ENCODE data around the gene BCORL1. TPM values are rescaled to one million over a fixed set of nuclear protein-coding genes. Genes with fewer than 3 reads are reported as not detected.

BCORL1 gene
- total and polyA plus RNA-seq, 2 of the 8 experiments (the other 6 are each of a cell fraction or from before 2014, with no cell fraction given): 1.4 to 6.2 TPM

DNA sequence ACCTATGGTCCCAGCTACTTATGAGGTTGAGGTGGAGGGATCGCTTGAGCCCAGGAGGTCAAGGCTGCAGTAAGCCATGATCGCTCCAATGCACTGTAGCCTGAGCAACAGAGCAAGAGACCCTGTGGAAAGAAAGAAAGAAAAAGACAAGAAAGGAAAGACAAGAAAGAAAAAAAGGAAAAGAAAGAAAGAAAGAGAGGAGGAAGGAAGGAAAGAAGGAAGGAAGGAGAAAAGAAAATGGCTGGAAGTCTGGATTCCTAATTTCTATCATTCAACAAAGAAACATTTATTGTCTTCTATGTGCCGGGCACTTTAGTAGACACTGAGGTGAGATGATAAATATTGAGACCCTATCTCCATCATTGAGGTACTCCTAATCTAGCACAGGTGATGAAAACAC, 26.8 kb upstream of the BCORL1 start:
- Histone ChIP-seq H3K79me2 (ENCODE audit: control insufficient read depth in 1 of 2, insufficient read depth in 2 of 2, low read length in 2 of 2) (no peaks in the 10 kb centered on the region), H3K9ac (replicated peaks in 1 of 4; ENCODE audit: extremely low read depth in 1 of 4, low read depth in 3 of 4, low read length in 3 of 4) (no peak overlapping the region), H3K4me1 (replicated peaks in 1 of 4; ENCODE audit: control insufficient read depth in 3 of 4, insufficient read depth in 4 of 4, low read length in 3 of 4) (peaks cover 0 to 27% (median 10%) of the 10 kb centered on the region in 4 experiments), H2BK5ac (ENCODE audit: low read depth, low read length) (no peak overlapping the region), H2BK120ac (replicated peaks; ENCODE audit: low read depth, low read length) (no peak overlapping the region), H3K27ac (ENCODE audit: low read depth, low read length) (no peak overlapping the region), H2AFZ (ENCODE audit: low read length) (no peak overlapping the region), H3K18ac (ENCODE audit: extremely low read depth, low read length) (no peak overlapping the region; the same call in 1 of the 2 replicates), H4K5ac (ENCODE audit: insufficient read length, low read depth, low read length) (no peak overlapping the region), H3K23me2 (ENCODE audit: low read depth, low read length) (peaks cover 9% of the 10 kb centered on the region; the same call in 1 of the 2 replicates), H3K56ac (replicated peaks; ENCODE audit: insufficient read length, low read depth, low read length) (no peak overlapping the region), H3K4me3 (ENCODE audit: extremely low read depth in 1 of 4, insufficient read depth in 2 of 4, low read depth in 3 of 4, low read length in 4 of 4) (no peak overlapping the region), H3K36me3 (ENCODE audit: control insufficient read depth in 2 of 4, insufficient read depth in 4 of 4, low read length in 3 of 4) (no peaks in the 10 kb centered on the region), H2BK12ac (ENCODE audit: low read depth, low read length) (no peak overlapping the region), H4K20me1 (replicated peaks in 1 of 2; ENCODE audit: control insufficient read depth in 1 of 2, insufficient read depth in 2 of 2, low read length in 2 of 2) (peaks cover 0 to 5% of the 10 kb centered on the region in 2 experiments), H3K9me3 (ENCODE audit: insufficient read depth in 2 of 2, low read depth in 1 of 2, low read length in 1 of 2) (no peaks in the 10 kb centered on the region), H3K4me2 (ENCODE audit: insufficient read depth in 1 of 2, low read depth in 2 of 2, low read length in 2 of 2) (no peak overlapping the region; a peak in 1 of 4 replicates), H2AK5ac (ENCODE audit: low read depth, low read length) (no peak overlapping the region), H3K27me3 (replicated peaks in 1 of 4; ENCODE audit: control insufficient read depth in 3 of 4, extremely low read depth in 1 of 4, insufficient read depth in 3 of 4, low read length in 3 of 4) (peaks cover 42 to 79% (median 62%) of the 10 kb centered on the region in 4 experiments), H3K79me1 (ENCODE audit: low read depth, low read length) (no peaks in the 10 kb centered on the region), H3K14ac (ENCODE audit: insufficient read length) (no peak overlapping the region), H2BK20ac (ENCODE audit: low read length) (no peak overlapping the region), H4K91ac (replicated peaks; ENCODE audit: insufficient read length, low read length) (no peak overlapping the region), H3K23ac (ENCODE audit: insufficient read length) (no peak overlapping the region), H3K4ac (replicated peaks; ENCODE audit: insufficient read length, low read depth, low read length) (no peak overlapping the region), H2BK15ac (ENCODE audit: low read length) (no peak overlapping the region), H4K8ac (ENCODE audit: extremely low read depth, insufficient read depth, low read length) (no peak overlapping the region)
- WGBS, 2 experiments (ENCODE audit: extremely low coverage in 1 of 2, insufficient coverage in 1 of 2, insufficient read length in 1 of 2, insufficient replicate concordance in 2 of 2, low coverage in 1 of 2, low lambda C conversion rate in 2 of 2, missing lambda C conversion rate in 1 of 2): 93% methylated on average over 3 of the region's 3 CpGs; no CpG with 5 or more reads in 1 of the 2 experiments
- CTCF ChIA-PET (ENCODE audit: partially characterized antibody): interaction anchor here (0.6 to 1.6 kb wide), 2 partner anchors 19 to 105 kb away, joined by 4 read pairs; no protein-coding TSS in a partner anchor
- FAIRE-seq: no peak
- no peak for TF ChIP-seq NANOG (IDR thresholded peaks at IDR 0.05; ENCODE audit: insufficient read depth, low read depth, low read length, poor library complexity, severe bottlenecking)
- no peak for TF ChIP-seq TBP (IDR thresholded peaks at IDR 0.05; ENCODE audit: low read depth, low read length)
- TF ChIP-seq KDM1A (IDR thresholded peaks at IDR 0.05; ENCODE audit: borderline replicate concordance, low read length): no peak
- no peak for TF ChIP-seq RXRA (IDR thresholded peaks at IDR 0.05; ENCODE audit: insufficient read depth, low read depth, low read length)
- no peak for TF ChIP-seq CBX5 (IDR thresholded peaks at IDR 0.05; ENCODE audit: low read depth, low read length)
- POLR2A ChIA-PET (ENCODE audit: partially characterized antibody): interaction anchor here (0.7 kb wide), 1 partner anchor 24 kb away, joined by 3 read pairs; no protein-coding TSS in a partner anchor
- DNase-seq (ENCODE audit: low read depth in 1 of 2, low spot score in 2 of 2): no peak
